BE2C (cell line): ENCODE measurements around the gene TMC8.

ENCODE experiments used
- DNase-seq: peaks from one replicate; pipeline ENCODE4 v3.0.0-alpha.2; 2020
- H3K27me3 ChIP-seq: fragments of 250-450 bp; sonication (Bioruptor Pico); 2 replicates; pipeline ENCODE4 v1.5.1; 2020; ENCODE audit warnings: mild to moderate bottlenecking
- H3K36me3 ChIP-seq: fragments of 250-450 bp; sonication (Bioruptor Pico); 2 replicates; pipeline ENCODE4 v1.5.1; 2020; ENCODE audit warnings: mild to moderate bottlenecking
- H3K4me1 ChIP-seq: fragments of 250-450 bp; sonication (Bioruptor Pico); 2 replicates; pipeline ENCODE4 v1.5.1; 2020
- H3K4me3 ChIP-seq: 2 replicates; pipeline ENCODE4 v1.5.1; 2011; ENCODE audit warnings: low read depth, low read length
- H3K9me3 ChIP-seq: fragments of 250-450 bp; sonication (Bioruptor Pico); 2 replicates; pipeline ENCODE4 v1.5.1; 2020
- TF ChIP-seq, protein P1 (sequence below): IDR thresholded peaks from 2 replicates; pipeline ENCODE4 v1.5.1; 2012; ENCODE audit warnings: mild to moderate bottlenecking, low read depth, low read length

The TMC8 gene

DNA sequence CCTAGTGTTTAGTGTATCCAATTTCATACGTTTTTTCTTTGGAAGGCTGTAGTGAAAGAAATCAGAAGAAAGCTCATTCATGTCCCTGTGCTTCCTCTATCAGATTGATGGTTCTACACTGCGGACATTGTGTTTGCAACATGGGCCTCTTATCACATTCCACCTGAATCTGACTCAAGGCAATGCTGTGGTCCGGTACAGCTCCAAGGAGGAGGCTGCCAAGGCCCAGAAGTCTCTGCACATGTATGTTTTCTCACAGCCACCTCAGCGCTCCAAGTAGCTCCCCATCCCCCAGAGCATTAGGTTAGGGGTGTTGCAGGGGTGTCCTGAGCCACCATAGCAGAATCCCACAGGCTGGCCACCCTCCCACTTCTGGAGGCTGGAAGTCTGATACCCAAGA, 27.3 kb upstream of the TMC8 start:
- TF ChIP-seq, protein P1, sequence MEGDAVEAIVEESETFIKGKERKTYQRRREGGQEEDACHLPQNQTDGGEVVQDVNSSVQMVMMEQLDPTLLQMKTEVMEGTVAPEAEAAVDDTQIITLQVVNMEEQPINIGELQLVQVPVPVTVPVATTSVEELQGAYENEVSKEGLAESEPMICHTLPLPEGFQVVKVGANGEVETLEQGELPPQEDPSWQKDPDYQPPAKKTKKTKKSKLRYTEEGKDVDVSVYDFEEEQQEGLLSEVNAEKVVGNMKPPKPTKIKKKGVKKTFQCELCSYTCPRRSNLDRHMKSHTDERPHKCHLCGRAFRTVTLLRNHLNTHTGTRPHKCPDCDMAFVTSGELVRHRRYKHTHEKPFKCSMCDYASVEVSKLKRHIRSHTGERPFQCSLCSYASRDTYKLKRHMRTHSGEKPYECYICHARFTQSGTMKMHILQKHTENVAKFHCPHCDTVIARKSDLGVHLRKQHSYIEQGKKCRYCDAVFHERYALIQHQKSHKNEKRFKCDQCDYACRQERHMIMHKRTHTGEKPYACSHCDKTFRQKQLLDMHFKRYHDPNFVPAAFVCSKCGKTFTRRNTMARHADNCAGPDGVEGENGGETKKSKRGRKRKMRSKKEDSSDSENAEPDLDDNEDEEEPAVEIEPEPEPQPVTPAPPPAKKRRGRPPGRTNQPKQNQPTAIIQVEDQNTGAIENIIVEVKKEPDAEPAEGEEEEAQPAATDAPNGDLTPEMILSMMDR, result no peak
- DNase-seq, result no peak
- Histone ChIP-seq H3K9me3 (no peaks in the 10 kb centered on the region), H3K27me3 (no peaks in the 10 kb centered on the region), H3K36me3 (peaks cover 61% of the 10 kb centered on the region), H3K4me3 (no peak overlapping the region), H3K4me1 (no peaks in the 10 kb centered on the region)

DNA sequence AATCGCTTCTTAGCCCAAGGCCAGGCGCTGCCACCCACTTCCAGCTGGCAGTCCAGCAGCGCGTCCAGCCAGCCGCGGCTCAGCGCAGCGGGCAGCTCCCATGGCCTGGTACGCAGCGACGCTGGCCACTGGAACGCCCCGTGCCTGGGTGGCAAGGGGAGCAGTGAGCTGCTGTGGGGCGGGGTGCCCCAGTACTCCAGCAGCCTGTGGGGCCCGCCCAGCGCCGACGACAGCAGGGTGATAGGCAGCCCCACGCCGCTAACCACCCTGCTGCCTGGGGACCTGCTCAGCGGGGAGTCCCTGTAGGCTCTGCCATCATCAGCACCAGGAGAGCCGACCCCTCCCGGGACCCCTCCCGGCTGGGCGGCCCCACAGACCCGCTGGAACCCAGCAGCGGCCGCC, 26.0 kb upstream of the TMC8 start:
- Histone ChIP-seq H3K4me1 (no peaks in the 10 kb centered on the region), H3K27me3 (no peaks in the 10 kb centered on the region), H3K9me3 (no peaks in the 10 kb centered on the region), H3K4me3 (no peak overlapping the region), H3K36me3 (peaks cover 48% of the 10 kb centered on the region)
- DNase-seq, result no peak
- TF ChIP-seq, protein P1, result no peak

DNA sequence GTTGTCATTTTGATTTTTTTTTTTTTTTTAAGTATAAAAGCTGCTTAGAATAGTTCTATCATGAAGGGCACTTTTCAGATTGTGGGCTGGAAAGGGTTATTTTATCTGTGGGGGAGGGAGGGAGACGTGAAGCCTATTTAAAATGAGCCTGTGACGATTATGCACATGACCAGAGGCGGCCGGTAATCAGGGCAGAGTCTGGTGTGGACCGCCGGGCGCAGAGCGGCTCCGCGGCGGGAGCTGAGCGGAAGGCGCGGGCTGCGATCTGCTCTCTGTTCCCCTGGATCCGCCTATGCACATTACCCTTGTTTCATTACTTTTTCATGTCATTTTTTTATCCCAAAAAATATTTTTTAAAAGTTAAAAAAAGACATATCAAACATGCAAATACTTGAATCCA, 25.5 kb upstream of the TMC8 start:
- Histone ChIP-seq H3K4me3 (no peak overlapping the region), H3K36me3 (peaks cover 43% of the 10 kb centered on the region), H3K27me3 (no peaks in the 10 kb centered on the region), H3K9me3 (no peaks in the 10 kb centered on the region), H3K4me1 (no peaks in the 10 kb centered on the region)
- TF ChIP-seq, protein P1, result no peak
- no peak for DNase-seq

DNA sequence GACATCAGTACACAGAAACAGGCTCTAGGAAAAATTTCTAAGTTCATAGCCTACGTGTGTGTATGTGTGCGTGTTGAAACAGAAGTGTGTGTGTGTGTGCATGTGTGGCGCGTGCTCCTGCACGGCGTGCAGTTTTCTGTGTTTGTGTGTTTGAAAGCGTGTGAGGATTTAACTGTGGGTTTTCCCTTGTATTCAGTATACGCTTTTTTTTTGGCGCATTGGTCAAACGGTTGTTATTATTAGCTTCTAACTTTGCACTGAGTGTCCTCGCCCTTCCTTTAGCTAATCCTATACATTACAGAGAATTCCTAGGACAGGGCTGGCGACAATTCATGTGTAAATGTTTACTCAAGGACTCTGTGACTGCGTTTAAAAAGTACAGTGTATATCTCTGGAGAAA, 25.0 kb upstream of the TMC8 start:
- no peak overlapping the region for H3K4me3 ChIP-seq
- no peaks in the 10 kb centered on the region for H3K27me3 ChIP-seq
- TF ChIP-seq, protein P1, result no peak
- DNase-seq, result no peak
- H3K36me3 ChIP-seq, result peaks cover 39% of the 10 kb centered on the region
- H3K4me1 ChIP-seq, result no peaks in the 10 kb centered on the region
- no peaks in the 10 kb centered on the region for H3K9me3 ChIP-seq

DNA sequence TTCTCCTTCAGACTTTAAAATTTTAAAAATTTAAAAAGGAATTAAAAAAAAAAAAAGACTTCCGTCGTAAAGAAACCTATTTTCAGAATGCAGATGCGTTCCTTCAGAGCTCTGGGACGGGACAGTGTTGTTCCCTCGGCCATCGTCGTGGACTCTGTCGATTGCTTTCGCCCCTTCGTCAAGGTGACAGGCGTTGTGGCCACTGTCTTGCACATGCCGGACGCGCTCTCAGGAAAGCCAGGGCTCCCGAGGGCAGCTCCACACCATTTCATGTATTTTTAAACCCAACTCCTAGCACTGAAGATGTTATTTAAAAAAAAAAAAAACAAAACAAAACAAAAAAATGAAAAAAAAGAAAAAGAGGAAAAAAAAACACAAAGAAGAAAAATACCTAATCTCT, 24.4 kb upstream of the TMC8 start:
- H3K27me3 ChIP-seq, result no peaks in the 10 kb centered on the region

DNA sequence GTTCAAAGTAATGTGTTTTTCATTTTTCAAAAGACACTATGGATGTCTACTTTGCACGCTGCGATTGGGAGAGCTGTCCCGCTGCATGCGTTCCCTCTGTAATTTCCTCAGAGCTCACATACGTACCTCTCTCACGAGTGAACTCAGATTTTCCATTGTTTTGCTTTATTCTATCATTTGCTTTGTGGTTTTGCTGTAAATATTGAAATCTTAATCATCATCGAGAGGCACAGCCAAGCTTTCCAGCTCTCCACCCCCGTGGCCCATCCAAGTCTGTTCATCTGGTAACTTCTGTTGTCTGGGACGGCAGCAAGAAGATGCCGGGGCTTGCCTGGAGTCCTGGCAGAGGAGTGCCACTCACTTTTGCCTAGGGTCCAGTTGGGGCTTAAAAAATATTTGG, 23.1 kb upstream of the TMC8 start:
- TF ChIP-seq, protein P1, result no peak
- Histone ChIP-seq H3K4me3 (no peak overlapping the region), H3K4me1 (no peaks in the 10 kb centered on the region; the same call in 1 of the 2 replicates)

More for the DNA sequence above, 24.4 kb upstream of the TMC8 start:
- H3K36me3 ChIP-seq, result peaks cover 34% of the 10 kb centered on the region
- no peaks in the 10 kb centered on the region for H3K9me3 ChIP-seq
- no peaks in the 10 kb centered on the region for H3K4me1 ChIP-seq
- no peak overlapping the region for H3K4me3 ChIP-seq
- DNase-seq, result no peak
- TF ChIP-seq, protein P1, result no peak

More for the DNA sequence above, 23.1 kb upstream of the TMC8 start:
- DNase-seq, result no peak
- H3K9me3 ChIP-seq, result no peaks in the 10 kb centered on the region
- peaks cover 23% of the 10 kb centered on the region for H3K36me3 ChIP-seq
- no peaks in the 10 kb centered on the region for H3K27me3 ChIP-seq
